ENCODE data around the gene TP53AIP1.

Gene TP53AIP1

DNA sequence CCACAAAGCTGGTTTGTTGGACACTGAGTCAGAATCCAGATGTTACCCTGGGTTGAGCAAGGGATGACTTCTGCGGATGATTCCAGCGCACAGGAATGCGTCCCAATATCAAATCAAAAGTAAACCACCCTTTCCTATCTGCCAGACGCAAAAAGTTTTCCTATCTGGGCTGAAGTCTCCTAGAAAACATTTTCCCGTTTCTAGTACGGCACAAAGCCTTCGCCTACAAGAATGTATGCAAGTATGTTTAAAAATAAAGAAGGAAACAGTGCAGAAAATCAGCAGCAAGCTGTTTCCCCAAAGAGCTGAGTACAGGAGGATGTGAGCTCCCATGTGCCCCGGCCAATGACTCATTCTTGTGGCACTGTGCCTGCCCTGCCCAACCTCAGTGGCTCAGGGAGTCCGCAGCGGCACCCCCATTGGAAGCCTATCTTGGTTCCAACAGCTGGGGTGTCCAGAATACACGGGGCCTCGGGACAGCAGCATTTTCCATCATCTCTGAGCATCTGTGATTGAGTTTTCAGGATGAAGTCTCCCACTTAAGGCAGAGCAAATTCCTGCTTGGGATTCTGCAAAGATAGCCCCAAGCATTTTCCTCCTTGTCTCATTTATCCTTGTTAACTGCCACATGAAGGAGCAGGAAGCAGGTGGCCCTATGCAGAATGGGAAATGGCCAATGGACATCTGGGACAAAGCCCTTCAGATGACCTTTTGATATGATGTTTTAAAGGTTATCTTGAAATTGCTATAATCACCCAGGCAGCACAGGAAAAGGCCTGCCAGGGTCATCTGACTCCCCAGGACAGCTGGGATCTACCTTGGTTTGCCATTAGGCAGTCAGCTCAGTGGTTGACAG lies 34.1 kb downstream of the TP53AIP1 start:
- Mint-ChIP-seq H3K9me3 (no peaks in the 10 kb centered on the region), H3K4me1 (peaks cover 18% of the 10 kb centered on the region), H3K4me3 (no peak overlapping the region), H3K27ac (no peak overlapping the region), H3K36me3 (ENCODE audit: low read depth) (no peaks in the 10 kb centered on the region), H3K27me3 (ENCODE audit: low read depth) (peaks cover 50% of the 10 kb centered on the region)
- TF ChIP-seq, protein P1, sequence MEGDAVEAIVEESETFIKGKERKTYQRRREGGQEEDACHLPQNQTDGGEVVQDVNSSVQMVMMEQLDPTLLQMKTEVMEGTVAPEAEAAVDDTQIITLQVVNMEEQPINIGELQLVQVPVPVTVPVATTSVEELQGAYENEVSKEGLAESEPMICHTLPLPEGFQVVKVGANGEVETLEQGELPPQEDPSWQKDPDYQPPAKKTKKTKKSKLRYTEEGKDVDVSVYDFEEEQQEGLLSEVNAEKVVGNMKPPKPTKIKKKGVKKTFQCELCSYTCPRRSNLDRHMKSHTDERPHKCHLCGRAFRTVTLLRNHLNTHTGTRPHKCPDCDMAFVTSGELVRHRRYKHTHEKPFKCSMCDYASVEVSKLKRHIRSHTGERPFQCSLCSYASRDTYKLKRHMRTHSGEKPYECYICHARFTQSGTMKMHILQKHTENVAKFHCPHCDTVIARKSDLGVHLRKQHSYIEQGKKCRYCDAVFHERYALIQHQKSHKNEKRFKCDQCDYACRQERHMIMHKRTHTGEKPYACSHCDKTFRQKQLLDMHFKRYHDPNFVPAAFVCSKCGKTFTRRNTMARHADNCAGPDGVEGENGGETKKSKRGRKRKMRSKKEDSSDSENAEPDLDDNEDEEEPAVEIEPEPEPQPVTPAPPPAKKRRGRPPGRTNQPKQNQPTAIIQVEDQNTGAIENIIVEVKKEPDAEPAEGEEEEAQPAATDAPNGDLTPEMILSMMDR (IDR thresholded peaks at IDR 0.05; ENCODE audit: unreplicated experiment in 3 of 3) = no peak

DNA sequence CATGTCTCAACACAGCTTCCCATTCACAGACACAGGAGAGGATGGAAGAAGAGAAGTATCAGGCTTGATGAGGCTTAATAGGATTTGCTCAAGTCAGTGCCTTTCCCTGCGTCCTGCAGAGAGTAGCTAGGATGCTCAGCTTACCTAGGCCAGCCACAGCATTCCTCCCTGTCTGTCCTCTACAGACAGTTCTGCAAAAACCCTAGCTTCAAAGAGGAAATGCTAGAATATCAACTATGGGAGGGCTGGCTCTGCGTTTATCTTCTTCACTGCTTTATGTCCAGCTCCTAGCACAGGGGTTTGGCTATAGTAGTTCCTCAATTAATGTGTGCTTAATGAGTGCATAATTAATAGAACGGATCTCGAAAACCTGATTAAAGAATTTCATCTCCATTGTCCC lies 35.1 kb downstream of the TP53AIP1 start:
- no peaks in the 10 kb centered on the region for H3K36me3 Mint-ChIP-seq (ENCODE audit: low read depth)

DNA sequence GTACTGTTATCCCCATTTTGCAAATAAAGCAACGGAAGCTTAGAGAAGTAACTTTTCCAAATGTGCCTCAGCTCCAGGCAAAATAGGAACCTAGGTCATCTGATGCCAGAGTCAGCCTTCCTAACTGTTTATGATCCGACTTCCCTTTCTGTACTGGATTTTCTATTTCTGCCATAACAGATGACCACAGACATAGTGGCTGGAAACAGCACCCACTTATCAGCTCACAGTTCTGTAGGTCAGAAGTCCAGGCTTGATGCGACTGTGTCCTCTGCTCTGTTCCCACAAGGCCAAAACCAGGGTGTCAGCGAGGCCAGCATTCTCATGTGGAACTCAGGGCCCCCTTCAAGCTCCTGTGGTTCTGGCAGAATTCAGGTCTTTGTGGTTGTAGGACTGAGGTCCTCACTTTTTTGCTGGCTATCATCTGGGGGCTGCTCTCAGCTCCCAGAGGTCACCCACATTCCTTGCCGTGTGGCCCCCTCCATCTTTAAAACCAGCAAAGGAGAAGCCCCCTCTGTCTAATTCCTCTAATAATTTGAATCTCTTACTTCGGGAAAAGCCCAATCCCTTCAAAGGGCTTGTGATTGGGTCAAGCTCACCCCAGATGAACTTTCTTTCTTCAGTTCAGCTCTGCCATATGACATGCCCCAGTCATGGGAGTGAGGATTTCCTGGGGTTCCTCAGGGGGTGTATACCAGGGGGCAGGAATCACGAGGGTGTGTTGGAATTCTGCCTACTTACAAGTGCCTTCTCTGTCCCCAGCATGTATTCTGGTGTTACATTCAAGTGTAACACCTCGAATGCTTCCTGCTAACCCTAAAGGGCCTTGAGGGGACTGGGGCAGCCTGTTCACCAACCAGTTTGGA lies 36.3 kb downstream of the TP53AIP1 start:
- H3K4me3 Mint-ChIP-seq = peak overlapping the region; percentile 75 to 81 (median 80)
- peaks cover 70% of the 10 kb centered on the region for H3K27me3 Mint-ChIP-seq (ENCODE audit: low read depth)
- no peaks in the 10 kb centered on the region for H3K36me3 Mint-ChIP-seq (ENCODE audit: low read depth)
- peaks cover 32% of the 10 kb centered on the region for H3K4me1 Mint-ChIP-seq
- no peaks in the 10 kb centered on the region for H3K9me3 Mint-ChIP-seq
- TF ChIP-seq, protein P1 (IDR thresholded peaks at IDR 0.05; ENCODE audit: unreplicated experiment in 3 of 3) = peak in 1 of 3 experiments; percentile 21
- no peak overlapping the region for H3K27ac Mint-ChIP-seq

More for the DNA sequence above, 35.1 kb downstream of the TP53AIP1 start:
- Mint-ChIP-seq H3K27ac (no peak overlapping the region), H3K27me3 (ENCODE audit: low read depth) (peaks cover 59% of the 10 kb centered on the region), H3K4me1 (peaks cover 24% of the 10 kb centered on the region), H3K9me3 (no peaks in the 10 kb centered on the region), H3K4me3 (peak overlapping the region in 1 of 3 experiments; percentile 44)
- TF ChIP-seq, protein P1 (IDR thresholded peaks at IDR 0.05; ENCODE audit: unreplicated experiment in 3 of 3) = no peak

DNA sequence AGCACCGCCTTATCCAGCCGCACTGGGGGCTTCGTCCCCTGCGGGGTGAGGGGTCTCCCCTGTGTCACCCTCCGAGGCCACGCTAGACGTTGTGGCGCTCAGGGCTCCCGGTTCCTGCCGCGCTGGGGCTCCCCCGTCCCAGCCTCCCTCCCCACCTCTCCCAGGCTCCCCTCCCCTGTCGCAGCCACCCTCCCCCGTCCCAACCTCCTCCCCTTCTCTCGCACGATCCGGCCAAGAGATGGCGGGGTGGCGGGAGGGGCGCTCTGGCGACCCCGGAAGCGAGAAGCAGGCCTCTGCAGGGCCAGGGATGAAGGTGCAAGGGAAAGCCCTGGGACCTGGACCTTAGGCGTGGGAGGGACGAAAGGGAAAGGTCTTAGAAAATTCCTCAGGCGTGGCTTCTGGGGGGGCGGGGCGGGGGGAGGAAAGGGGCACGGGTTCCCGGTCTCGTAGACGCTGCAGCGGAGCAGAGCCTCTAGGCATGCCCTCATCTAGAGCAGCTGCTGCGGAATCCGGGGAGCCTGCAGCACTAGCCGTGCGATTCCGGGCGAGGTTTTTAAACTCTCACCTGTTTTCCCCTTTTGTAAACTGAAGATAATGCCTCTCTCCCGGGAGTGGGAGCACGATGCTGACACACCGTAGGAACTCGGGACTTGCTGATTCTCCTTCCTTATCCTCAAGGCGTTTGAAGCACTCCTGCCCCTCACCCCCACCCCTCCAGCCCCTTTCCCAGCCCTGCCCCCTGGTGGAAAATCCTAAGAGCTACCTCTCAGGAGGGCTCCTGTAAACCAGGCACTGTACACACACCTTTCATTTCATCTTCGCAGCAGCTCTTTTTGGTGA lies 37.1 kb downstream of the TP53AIP1 start:
- H3K27ac Mint-ChIP-seq = no peak overlapping the region
- no peaks in the 10 kb centered on the region for H3K36me3 Mint-ChIP-seq (ENCODE audit: low read depth)
- H3K9me3 Mint-ChIP-seq = no peaks in the 10 kb centered on the region
- peak overlapping the region; percentile 75 to 81 (median 80) for H3K4me3 Mint-ChIP-seq
- peaks cover 75% of the 10 kb centered on the region for H3K27me3 Mint-ChIP-seq (ENCODE audit: low read depth)
- TF ChIP-seq, protein P1 (IDR thresholded peaks at IDR 0.05; ENCODE audit: unreplicated experiment in 3 of 3) = peak; percentile 26 to 42 (median 41)
- peaks cover 32% of the 10 kb centered on the region for H3K4me1 Mint-ChIP-seq

DNA sequence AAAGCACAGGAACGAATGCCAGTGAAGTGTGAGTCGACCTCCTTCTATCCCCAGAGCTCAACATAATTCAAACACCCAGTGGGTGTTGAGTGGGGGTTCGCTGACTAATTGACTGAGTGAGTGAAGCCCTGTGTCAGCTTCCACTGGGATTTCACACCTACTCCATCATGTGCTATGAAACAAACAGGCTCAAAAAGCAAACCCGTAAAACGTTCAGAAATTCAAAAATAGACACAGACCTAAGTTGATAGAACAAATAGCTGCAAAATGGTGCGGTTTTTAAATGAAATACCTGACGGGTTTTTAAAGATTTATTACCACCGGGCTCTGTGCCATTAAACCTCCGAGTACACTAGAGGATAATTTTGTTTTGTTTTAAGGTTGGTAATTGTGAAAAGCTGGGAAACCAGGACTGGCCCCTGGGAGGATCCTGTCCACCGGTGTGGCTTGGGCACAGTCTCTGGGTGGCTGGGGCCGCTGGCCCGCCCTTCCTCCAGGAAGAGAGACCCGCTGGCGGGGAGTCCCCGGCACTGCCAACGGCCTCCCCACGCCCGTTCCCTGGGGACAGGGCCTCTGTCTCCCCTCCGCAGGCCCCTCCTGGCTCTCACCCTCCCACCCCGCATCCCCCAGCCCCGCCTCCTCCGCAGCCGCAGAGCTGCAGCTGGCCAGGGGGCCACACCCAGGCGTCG lies 37.9 kb downstream of the TP53AIP1 start:
- TF ChIP-seq, protein P1 (IDR thresholded peaks at IDR 0.05; ENCODE audit: unreplicated experiment in 3 of 3) = no peak
- peak overlapping the region in 1 of 3 experiments; percentile 38 for H3K27ac Mint-ChIP-seq
- no peaks in the 10 kb centered on the region for H3K9me3 Mint-ChIP-seq
- H3K36me3 Mint-ChIP-seq (ENCODE audit: low read depth) = no peaks in the 10 kb centered on the region
- peaks cover 32% of the 10 kb centered on the region for H3K4me1 Mint-ChIP-seq
- peaks cover 82% of the 10 kb centered on the region for H3K27me3 Mint-ChIP-seq (ENCODE audit: low read depth)
- H3K4me3 Mint-ChIP-seq = peak overlapping the region; percentile 42 to 71 (median 71)
